ENCODE measurements around the gene TPGS1. TPM values are rescaled to one million over a fixed set of nuclear protein-coding genes. Genes with fewer than 3 reads are reported as not detected.

TPGS1 gene
- total RNA-seq, 1 donor from 2014 or later = 39.6 TPM

DNA sequence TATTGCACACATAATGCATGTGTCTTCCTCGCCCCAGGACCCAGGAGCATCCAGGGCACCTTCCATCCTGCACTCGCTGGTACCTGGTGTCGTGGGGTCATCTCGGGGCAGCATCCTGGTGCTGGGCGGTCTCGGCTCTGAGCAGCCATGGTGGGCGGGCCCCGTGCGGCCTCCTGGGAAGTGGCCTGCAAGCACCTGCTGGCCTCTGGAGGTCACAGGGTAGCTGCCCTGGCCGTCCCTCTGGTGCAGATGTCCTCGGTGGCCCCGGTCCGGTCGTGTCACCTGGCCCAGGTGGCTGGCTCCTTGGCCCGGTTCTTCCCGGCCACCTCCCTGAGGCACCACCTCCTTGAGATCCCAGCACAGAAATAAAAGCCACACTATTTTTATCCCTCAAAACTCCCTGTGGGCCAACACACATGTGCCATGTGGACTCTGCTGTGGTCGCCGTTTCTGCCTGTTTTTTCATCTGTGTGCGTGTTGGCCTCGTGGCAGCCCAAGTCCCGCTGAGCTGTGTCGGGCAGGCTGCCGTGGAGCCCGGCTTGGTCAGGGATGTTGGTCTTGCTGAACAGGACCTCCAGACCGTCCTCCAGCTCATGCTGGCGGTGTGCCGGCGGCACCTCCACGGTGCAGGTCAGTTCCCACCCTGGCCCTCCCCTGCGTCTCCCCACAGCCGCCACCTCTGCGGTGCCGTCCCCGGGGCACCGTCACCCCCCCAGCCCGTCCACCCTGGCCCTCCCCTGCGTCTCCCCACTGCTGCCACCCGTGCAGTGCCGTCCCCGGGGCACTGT lies 31.5 kb downstream of the TPGS1 start:
- DNase-seq (ENCODE audit: low read depth, low spot score) = no peak

DNA sequence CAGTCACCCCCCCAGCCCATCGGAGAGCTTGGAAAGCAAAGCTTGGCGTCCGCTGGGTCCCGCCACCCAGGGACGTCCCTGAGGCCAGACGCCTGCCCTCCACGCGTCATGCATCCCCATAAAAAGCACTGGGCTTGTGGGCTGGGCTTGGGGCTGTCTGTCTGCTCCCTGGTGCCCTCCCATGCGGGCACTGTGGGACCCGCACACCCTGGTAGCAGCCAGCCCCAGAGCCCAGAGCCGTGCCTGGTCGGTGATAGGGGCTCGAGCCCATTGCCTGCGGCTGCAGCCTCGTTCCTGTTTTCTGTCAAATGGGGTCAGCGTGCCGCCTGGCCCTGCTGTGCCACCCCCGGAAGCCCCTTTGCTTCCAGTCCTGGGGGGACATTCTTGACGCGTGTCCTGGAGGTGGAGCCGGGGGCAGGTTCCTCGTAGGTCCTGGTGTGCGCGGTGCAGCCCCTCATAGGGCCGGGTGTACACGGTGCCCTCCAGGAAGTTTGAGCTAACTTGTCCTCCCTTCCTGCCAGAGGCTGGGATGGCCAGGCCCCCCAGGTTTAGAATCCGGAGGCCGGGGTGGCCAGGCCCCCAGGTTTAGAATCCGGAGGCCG lies 32.2 kb downstream of the TPGS1 start:
- DNase-seq (ENCODE audit: low read depth, low spot score) = no peak

DNA sequence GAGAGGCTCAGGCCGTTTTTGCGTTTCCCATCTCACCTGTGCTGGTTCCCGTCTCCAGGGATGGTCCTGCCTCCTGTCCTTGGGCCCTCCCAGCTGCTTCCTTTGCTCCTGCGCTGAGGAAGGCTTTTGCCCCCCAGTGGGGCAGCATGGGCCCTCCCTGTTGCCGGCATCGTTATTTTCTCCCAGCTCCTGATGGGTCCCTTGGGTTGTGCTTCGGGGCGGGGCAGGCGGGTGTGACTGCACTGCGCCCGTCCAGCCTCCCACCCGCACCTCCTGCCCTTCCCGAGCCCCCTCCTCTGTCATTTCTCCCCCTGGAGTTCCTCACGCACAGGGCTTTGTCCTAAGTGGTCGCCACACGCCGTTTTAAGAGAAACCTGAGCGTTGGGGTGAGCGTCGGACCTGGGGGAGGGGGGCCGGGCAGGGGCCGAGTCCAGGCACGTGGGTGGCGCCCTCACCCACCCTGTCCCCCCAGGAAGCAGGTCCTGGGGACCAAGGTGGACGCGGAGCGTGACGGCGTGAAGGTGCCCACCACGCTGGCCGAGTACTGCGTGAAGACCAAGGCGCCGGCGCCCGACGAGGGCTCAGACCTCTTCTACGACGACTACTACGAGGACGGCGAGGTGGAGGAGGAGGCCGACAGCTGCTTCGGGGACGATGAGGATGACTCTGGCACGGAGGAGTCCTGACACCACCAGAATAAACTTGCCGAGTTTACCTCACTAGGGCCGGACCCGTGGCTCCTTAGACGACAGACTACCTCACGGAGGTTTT lies 33.8 kb downstream of the TPGS1 start:
- DNase-seq (ENCODE audit: low read depth, low spot score) = no peak

DNA sequence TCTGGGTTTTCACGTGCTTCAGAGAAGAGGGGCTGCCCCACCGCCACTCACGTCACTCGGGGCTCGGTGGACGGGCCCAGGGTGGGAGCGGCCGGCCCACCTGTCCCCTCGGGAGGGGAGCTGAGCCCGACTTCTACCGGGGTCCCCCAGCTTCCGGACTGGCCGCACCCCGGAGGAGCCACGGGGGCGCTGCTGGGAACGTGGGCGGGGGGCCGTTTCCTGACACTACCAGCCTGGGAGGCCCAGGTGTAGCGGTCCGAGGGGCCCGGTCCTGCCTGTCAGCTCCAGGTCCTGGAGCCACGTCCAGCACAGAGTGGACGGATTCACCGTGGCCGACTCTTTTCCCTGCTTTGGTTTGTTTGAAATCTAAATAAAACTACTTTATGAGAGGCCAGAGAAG lies 34.4 kb downstream of the TPGS1 start:
- no peak for DNase-seq (ENCODE audit: low read depth, low spot score)

DNA sequence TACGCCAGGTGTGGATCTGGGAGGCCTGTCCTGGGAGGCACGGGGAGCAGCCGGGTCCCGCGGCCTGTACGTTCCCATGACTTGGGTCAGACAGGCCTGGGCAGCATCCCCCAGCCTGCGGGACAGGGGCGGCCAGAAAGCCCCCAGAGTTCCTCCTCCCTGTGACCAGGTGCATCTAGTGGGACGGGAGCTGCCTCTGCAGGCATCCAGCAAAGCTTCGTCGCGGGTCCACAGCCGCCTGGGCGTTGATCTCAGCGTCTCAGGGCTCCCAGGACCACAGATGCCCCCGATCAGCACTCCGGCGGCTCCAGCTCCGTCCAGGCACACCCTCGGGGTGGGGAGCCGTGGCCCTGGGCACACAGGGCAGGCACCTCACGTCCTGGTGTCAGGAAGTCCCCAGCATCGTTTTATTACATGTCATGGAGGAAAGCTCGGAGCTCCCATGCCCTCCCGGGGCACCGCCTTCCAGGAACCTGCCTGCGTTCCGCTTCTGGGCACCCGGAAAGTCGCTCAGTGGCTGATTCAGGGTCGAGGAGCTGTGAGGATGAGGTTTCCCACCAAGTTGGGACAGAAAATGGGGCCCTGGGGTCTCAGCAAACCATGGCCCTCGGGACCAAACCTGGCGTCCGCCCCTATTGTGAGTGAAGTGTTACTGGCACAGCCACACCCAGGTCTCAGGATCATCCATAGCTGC lies 35.0 kb downstream of the TPGS1 start:
- DNase-seq (ENCODE audit: low read depth, low spot score) = no peak

DNA sequence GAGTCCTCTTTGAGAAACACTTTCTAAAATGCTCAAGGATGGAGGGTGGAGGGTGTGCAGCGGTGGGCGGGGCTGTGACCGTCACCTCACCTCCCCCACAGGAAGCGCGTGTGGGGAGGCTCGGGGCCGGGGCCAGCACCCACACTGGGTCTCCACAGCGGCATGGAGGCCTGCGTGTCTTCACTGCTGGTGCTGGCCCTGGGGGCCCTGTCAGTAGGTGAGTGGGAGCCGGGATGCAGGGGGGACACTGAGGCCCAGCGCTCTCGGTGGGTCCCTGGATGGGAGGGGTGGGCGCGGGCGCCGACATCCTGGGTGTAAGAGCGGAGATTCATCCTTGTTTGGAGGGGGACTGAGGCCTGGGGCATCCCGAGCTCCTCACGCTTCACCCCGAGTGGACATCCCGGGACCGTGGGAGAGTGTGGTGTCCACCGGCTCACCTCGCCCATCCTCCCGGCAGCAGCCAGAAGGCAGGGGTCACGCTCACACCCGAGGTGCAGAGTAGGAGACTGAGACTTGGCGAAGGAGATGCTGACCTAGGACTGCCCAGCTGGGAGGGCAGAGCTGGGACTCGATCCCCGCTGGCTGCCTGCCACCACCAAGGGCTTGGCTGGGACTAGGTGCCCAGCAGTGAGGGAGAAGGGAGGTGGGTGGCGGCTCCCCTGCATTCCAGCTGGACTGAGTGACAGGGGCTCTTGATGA lies 36.8 kb downstream of the TPGS1 start, which contains the start of gene GZMM:
Gene GZMM (plus strand): TSS at position 144 of the 699 bp plus-strand sequence. CDS start 19 bp downstream, at position 163.
- no peak for DNase-seq (ENCODE audit: low read depth, low spot score)

DNA sequence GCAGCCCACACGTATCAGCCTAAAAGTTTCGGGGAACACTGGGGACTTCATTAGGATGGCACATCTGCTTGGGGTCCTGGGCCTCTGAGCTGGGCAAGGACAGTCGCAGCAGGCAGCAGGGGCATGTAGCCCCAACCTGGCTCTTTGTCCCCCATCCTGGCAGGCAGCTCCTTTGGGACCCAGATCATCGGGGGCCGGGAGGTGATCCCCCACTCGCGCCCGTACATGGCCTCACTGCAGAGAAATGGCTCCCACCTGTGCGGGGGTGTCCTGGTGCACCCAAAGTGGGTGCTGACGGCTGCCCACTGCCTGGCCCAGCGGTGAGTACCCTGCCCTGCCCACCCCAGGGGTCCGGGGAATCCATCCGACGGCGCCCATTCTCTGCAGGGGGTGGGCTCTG lies 39.8 kb downstream of the TPGS1 start:
- no peak for DNase-seq (ENCODE audit: low read depth, low spot score)

DNA sequence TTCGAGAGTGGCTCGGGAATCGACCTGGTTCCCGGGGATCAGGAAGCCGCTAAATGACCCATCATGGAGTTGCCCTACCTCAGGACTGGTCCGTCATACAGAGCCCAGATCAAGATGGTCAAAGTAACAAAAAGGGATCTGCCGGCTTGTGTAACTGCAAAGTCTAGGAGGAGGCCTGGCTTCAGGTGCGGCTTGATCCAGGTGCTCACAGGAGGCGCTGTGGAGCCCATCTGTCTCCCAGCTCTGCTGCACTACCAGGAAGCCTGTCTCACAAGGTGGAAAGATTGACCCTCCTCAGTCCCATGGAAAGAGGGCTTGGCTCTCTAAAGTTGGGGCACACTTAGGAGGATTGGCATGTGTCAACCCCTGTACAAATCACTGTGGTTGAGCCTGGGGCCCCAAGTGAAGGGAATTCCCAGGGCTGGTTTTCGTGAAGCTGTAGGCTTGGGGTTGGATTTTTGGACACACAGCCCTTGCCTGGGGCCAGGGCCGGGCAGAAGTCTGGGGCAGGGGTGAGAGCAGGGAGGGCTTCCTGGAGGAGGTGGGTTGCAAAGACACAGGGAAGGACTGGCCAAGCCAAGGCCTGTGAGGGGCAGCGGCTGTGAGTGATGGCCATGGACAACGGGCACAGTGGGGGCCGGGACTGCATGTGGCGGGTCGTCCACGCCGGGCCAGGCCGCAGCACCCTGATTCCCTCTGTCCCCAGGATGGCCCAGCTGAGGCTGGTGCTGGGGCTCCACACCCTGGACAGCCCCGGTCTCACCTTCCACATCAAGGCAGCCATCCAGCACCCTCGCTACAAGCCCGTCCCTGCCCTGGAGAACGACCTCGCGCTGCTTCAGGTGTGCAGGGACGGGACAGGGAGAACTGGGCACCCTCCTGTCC lies 40.8 kb downstream of the TPGS1 start:
- DNase-seq (ENCODE audit: low read depth, low spot score) = no peak

DNA sequence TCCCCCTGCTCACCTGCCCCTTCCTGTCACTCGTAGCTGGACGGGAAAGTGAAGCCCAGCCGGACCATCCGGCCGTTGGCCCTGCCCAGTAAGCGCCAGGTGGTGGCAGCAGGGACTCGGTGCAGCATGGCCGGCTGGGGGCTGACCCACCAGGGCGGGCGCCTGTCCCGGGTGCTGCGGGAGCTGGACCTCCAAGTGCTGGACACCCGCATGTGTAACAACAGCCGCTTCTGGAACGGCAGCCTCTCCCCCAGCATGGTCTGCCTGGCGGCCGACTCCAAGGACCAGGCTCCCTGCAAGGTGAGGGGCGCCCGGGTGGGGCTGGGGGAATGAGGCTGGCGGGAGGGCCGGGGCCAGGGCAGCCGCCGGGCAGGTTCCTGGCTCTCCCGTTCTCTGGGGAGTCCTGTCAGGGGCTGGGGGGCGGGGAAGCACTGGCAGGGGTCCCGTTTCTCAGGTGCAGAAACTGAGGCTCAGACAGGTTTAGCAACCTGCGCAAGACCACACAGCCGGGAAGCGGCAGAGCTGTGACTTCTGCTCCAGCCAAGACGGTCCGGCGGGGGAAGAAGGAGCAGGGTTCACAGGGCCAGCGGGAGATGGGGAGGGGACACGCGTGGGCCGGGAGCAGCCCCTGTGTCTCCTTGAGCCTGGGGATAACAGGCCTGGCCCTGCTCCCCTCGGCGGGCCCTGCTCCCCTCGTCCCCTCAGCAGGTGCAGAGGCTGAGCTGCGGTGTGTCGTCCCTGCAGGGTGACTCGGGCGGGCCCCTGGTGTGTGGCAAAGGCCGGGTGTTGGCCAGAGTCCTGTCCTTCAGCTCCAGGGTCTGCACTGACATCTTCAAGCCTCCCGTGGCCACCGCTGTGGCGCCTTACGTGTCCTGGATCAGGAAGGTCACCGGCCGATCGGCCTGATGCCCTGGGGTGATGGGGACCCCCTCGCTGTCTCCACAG lies 41.9 kb downstream of the TPGS1 start:
- DNase-seq (ENCODE audit: low read depth, low spot score) = no peak

DNA sequence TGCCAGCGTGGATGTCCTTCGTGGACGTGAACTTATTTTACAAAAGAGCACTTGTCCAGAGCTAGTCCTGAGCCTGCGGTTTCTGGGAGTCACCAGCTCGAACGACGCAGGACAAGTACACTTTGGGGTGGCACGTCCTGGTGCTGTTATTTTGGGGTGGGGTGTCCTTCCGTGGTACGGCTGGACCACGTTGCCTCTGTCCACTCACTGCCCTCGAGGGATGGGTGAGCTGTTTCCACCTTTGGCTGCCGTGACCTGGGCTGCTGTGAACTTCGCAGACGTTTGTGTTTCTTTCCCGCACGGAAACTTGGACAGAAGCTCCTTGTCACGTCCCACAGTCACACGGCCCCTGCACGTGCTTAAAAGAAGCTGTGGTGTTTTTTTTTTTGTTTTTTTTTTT lies 47.5 kb downstream of the TPGS1 start:
- DNase-seq (ENCODE audit: low read depth, low spot score) = no peak

DNA sequence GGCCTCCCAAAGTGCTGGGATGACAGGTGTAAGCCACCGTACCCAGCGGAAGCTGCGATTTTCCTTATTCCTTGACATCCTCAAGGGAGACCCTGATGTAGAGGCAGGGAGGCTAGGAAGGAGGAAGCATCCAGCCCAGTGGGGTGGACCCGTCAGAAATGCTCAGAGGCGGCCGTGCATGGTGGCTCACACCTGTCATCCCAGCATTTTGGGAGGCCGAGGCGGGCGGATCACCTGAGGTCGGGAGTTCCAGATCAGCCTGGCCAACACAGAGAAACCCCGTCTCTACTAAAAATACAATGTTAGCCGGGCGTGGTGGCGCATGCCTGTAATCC lies 48.1 kb downstream of the TPGS1 start:
- DNase-seq (ENCODE audit: low read depth, low spot score) = no peak

DNA sequence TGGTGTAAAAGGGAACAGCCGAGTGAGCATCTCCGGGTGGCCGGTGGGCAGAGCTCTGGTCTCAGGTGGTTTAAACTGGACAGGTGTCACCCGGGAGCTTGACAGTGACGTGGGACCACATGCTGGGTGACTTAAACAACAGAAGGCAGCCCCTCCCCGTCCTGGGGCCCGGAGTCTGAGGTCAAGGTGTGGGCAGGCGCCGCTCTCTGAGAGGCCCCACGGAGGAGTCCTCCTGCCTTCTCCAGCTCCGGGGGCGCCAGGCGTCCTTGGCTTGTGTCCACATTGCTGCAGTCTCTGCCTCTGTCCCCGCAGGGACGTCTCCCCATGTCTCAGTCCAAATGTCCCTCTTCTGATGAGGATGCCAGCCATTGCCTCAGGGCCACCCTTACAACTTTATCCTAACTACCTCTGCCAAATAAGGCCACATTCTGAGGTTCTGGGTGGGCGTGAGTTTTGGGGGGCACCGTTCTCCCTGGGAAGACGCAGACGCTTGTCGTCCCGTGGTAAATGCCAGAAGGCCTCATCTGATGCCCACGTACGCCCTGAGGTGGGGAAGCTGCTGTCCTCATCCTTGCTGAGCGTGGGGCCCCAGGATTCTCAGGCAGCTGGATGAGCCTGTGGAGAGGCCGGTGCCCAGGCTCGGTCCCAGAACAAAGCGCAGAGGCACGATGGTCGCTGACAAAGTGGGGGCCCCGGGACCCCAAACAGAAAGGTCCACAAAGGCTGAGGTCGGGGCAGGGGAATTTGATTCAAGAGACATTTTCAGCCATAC lies 49.5 kb downstream of the TPGS1 start:
- DNase-seq (ENCODE audit: low read depth, low spot score) = no peak

DNA sequence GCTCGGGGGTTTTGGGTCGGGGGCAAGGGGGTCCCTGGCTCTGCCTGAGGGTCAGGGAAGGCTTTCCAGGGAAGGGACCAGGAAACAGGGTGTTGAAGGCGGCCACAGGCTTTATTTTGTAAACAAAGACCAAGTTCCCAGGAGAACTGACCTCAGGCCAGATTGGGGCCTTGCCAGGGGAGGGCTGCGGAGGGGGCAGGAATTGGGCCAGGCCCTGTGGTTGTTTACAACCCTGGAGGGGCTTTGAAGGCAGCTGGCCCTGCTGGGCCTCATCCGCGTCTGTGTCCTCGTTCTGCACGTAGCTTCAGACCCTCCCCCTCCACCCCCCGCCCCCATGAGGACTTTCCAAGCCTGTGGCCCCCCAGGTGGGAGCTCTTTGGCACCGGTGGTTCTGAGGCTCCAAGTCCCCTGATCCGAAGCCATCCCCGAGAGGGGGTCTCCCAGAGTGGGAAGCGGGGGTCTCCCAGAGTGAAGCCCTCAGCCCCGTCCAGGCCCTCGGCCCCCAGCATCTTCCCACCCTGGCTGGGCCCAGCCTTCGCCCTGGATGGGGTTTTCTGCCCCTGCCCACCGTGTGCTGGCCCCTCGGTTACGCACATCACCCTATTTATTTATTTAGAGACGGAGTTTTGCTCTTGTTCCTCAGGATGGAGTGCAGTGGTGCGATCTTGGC lies 51.6 kb downstream of the TPGS1 start:
- DNase-seq (ENCODE audit: low read depth, low spot score) = no peak

DNA sequence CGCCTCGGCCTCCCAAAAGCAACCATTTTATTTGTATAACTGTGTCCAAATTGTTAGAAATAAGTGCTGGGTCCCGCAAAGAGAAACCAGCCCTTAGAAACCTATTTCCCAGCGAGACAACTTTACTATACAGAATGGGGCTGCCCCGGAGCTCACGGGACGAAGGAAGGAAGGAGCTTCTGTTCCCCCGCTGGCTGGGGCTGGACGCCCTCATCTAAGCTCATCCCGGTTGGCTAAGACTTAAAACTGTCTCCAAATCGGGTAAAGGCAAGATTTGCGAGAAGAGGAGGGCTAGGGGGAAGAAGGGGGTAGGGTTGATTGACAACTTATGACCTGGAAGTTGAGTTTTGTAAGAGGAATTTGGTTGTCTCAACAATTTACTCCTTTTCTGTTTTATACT lies 52.8 kb downstream of the TPGS1 start:
- no peak for DNase-seq (ENCODE audit: low read depth, low spot score)

DNA sequence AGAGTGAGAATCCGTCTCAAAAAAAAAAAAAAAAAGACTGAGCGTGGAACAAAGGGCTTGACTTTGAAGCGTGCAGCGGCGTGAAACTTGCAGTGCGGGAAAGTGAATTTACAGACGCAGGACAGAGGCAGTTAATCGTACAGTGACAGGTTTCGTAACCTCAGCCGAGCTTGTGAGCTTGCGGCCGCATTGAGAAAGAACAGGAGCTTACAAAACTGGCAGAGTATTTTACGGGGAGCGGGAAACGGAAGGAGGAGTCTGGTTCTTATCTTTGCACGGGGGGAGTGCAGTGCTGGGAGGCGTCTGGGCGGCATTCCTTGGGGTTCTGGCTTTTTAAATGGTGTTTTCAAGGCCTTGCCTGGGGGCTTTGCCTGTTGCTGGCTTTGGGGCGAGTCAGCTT lies 59.1 kb downstream of the TPGS1 start:
- no peak for DNase-seq (ENCODE audit: low read depth, low spot score)

DNA sequence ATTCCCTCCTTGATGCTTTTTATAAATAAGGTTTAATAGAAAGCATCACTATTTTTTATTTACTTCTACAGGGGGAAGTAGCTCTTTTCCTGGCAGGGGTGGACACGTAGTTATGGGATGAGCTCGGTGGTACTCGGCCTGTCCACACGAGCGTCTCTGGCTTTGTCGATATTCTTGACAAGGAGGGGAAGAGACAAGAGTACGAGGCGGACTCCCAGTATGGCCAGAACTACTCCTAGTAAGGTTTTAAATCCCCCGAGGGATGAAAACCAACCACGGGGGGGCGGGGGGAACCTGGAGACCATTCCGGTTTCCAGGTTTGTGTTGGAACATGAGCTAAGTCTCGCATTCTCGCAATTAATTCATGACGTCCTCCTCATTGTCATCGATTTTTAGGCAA lies 59.5 kb downstream of the TPGS1 start:
- DNase-seq (ENCODE audit: low read depth, low spot score) = no peak

DNA sequence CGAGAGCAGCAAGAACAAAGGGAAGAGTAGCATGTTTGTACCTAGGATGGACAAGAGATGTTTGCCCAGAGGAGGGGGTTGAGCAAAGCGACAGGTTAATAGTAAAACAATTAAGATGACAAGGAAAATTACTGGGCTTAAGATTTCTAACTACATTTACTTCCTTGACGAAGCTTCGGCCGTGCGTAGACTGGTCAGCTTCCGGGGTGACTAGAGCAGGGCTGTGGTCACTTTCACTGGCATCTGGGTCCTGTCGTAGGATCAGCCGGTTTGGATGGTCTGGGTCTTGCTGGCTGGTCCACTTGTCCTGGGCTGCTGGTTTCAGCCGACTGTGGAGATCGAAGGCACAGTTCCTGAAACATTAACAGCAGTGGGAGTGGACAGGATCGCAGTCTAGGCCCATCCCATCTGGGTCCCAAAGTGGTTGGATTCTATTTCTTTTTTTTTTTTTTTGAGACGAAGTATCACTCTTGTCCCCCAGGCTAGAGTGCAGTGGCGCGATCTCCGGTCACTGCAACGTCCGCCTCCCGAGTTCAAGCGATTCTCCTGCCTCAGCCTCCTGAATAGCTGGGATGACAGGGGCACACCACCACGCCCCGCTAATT lies 60.1 kb downstream of the TPGS1 start:
- no peak for DNase-seq (ENCODE audit: low read depth, low spot score)
